ENCODE results near the gene TP53RK. TPM values are rescaled to one million over a fixed set of nuclear protein-coding genes. Genes with fewer than 3 reads are reported as not detected.

The TP53RK gene
- total and polyA plus RNA-seq, 2 of the 4 experiments (the other 2 are of a cell fraction), result 8.7 to 10.6 TPM

DNA sequence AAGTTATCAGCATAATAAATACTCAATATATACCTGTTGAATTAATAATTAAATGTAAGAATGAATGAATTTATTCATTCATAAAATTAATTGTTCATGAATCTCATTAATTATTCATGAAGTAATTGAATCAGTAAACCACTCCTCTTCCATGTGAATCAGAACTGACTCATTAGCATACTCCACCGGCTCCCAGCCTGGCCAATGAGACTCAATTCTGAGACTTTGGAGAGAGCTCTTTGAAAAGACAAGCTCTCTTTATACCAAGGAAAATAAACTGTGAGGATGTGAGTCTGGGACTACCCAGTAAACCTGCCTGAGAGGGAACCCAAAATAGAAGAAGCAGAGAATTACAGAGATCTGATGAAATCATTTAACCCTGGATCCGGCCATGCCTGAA, 11.8 kb upstream of the TP53RK start:
- in situ Hi-C loops (cut with MboI; ENCODE audit: low sequenced_read_pairs) (no loop called here), dilution Hi-C loops (cut with HindIII; ENCODE audit: low sequenced_read_pairs, unreplicated experiment) (no loop called here), intact Hi-C loops (cut with micrococcal nuclease) (no loop called here)
- BruUV-seq (replicated peaks), result no TSS peak
- no peak overlapping the region for H2BK15ac ChIP-seq (ENCODE audit: low read depth, low read length)
- ATAC-seq (ENCODE audit: low read depth), result no peak
- H3K4me2 ChIP-seq (ENCODE audit: low read depth, low read length), result no peak overlapping the region
- DNase-seq, result no peak
- peaks cover 9% of the 10 kb centered on the region for H3K4me1 ChIP-seq (ENCODE audit: control insufficient read depth, insufficient read depth, low read length)
- H4K91ac ChIP-seq (ENCODE audit: insufficient read depth, low read depth, low read length), result no peak overlapping the region
- no peak for TF ChIP-seq NFE2L2 (IDR thresholded peaks at IDR 0.05; ENCODE audit: low read depth, low read length)
- no peak for TF ChIP-seq MXI1 (IDR thresholded peaks at IDR 0.05; ENCODE audit: borderline replicate concordance, low read depth, low read length)
- TF ChIP-seq RCOR1 (IDR thresholded peaks at IDR 0.05; ENCODE audit: insufficient replicate concordance, low read length), result no peak
- TF ChIP-seq CEBPB (IDR thresholded peaks at IDR 0.05; ENCODE audit: low read depth, low read length), result no peak
- TF ChIP-seq FOS (IDR thresholded peaks at IDR 0.05; ENCODE audit: low read depth, low read length), result no peak
- TF ChIP-seq RAD21 (IDR thresholded peaks at IDR 0.05; ENCODE audit: low read length), result no peak
- no peak for TF ChIP-seq CHD1 (IDR thresholded peaks at IDR 0.05; ENCODE audit: low read depth, low read length)
- TF ChIP-seq, protein P1, sequence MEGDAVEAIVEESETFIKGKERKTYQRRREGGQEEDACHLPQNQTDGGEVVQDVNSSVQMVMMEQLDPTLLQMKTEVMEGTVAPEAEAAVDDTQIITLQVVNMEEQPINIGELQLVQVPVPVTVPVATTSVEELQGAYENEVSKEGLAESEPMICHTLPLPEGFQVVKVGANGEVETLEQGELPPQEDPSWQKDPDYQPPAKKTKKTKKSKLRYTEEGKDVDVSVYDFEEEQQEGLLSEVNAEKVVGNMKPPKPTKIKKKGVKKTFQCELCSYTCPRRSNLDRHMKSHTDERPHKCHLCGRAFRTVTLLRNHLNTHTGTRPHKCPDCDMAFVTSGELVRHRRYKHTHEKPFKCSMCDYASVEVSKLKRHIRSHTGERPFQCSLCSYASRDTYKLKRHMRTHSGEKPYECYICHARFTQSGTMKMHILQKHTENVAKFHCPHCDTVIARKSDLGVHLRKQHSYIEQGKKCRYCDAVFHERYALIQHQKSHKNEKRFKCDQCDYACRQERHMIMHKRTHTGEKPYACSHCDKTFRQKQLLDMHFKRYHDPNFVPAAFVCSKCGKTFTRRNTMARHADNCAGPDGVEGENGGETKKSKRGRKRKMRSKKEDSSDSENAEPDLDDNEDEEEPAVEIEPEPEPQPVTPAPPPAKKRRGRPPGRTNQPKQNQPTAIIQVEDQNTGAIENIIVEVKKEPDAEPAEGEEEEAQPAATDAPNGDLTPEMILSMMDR (conservative IDR thresholded peaks at IDR 0.05; ENCODE audit: low read depth, low read length), result no peak
- TF ChIP-seq RFX5 (IDR thresholded peaks at IDR 0.05; ENCODE audit: low read depth, low read length), result no peak
- no peak for TF ChIP-seq SMC3 (IDR thresholded peaks at IDR 0.05; ENCODE audit: low read depth, low read length)
- TF ChIP-seq BHLHE40 (IDR thresholded peaks at IDR 0.05; ENCODE audit: low read depth, low read length), result no peak
- TF ChIP-seq, protein P2, sequence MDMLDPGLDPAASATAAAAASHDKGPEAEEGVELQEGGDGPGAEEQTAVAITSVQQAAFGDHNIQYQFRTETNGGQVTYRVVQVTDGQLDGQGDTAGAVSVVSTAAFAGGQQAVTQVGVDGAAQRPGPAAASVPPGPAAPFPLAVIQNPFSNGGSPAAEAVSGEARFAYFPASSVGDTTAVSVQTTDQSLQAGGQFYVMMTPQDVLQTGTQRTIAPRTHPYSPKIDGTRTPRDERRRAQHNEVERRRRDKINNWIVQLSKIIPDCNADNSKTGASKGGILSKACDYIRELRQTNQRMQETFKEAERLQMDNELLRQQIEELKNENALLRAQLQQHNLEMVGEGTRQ (IDR thresholded peaks at IDR 0.05; ENCODE audit: low read depth, low read length), result no peak
- TF ChIP-seq MAZ (IDR thresholded peaks at IDR 0.05; ENCODE audit: borderline replicate concordance, low read depth, low read length), result no peak
- TF ChIP-seq POLR2A (IDR thresholded peaks at IDR 0.05; ENCODE audit: low read depth, low read length), result no peak
- H3K56ac ChIP-seq (ENCODE audit: extremely low read depth, insufficient read depth, low read length), result no peak overlapping the region
- no peak overlapping the region for H3K18ac ChIP-seq (ENCODE audit: low read depth, low read length)
- no peaks in the 10 kb centered on the region for H4K20me1 ChIP-seq (ENCODE audit: insufficient read depth, low read length)
- no peak overlapping the region for H3K23ac ChIP-seq (ENCODE audit: low read depth, low read length)
- no peak overlapping the region for H4K5ac ChIP-seq (ENCODE audit: low read depth, low read length)
- H3K9ac ChIP-seq (ENCODE audit: low read depth, low read length), result no peak overlapping the region
- no peaks in the 10 kb centered on the region for H3K79me1 ChIP-seq (ENCODE audit: low read depth in 1 of 2, low read length in 2 of 2)
- H3K36me3 ChIP-seq (ENCODE audit: control insufficient read depth, insufficient read depth, low read length), result no peaks in the 10 kb centered on the region
- no peak overlapping the region for H2AK9ac ChIP-seq (replicated peaks; ENCODE audit: low read depth, low read length, poor library complexity)
- ChIA-PET CTCF (no interaction called here), POLR2A (ENCODE audit: unreplicated experiment) (no interaction called here)
- no peak overlapping the region for H2AFZ ChIP-seq (replicated peaks; ENCODE audit: low read length, poor library complexity)
- H3K4me3 ChIP-seq (ENCODE audit: insufficient read depth, low read depth, low read length), result no peak overlapping the region
- no peak overlapping the region for H3K14ac ChIP-seq (replicated peaks; ENCODE audit: low read depth, low read length)
- H3K27ac ChIP-seq (ENCODE audit: insufficient read depth, low read length), result no peak overlapping the region
- H3K9me1 ChIP-seq (ENCODE audit: insufficient read depth, low read length), result peaks cover 9% of the 10 kb centered on the region
- H2BK5ac ChIP-seq (ENCODE audit: low read depth, low read length, poor library complexity, severe bottlenecking), result no peak overlapping the region
- H4K8ac ChIP-seq (ENCODE audit: low read depth in 2 of 2, low read length in 2 of 2), result no peak overlapping the region
- no peaks in the 10 kb centered on the region for H3K9me3 ChIP-seq (ENCODE audit: control insufficient read depth, insufficient read depth, low read length)
- no peak overlapping the region for H2BK120ac ChIP-seq (ENCODE audit: low read depth, low read length)
- no peak overlapping the region for H3K4ac ChIP-seq (ENCODE audit: low read depth, low read length)
- H2AK5ac ChIP-seq (ENCODE audit: low read depth, low read length), result no peak overlapping the region
- no peak overlapping the region for H2BK20ac ChIP-seq (ENCODE audit: low read depth, low read length)
- no CpG with 5 or more reads among the region's 2 CpGs for WGBS, 2 experiments (ENCODE audit: extremely low coverage in 2 of 2, insufficient read length in 1 of 2)
- no peaks in the 10 kb centered on the region for H3K27me3 ChIP-seq (ENCODE audit: control insufficient read depth, insufficient read depth, low read length)

All from IMR-90 (cell line).